Measurements from ENCODE around the gene RAD51C.

DNA sequence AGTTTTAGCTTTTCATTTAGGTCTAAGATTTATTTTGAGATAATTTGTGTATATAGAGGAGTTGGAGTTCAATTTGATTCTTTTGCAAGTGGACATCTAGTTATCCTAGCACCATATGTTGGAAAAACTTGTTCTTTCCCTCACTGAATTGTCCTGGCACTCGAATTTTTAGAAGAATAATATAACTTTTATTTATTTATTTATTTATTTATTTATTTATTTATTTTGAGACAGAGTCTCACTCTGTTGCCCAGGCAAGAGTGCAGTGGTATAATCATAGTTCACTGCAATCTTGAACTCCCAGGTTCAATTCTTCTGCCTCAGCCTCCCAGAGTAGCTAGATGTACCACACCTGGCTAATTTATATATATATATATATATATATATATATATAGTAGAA is 92.7 kb downstream of the RAD51C start:
- TF ChIP-seq, protein P1, sequence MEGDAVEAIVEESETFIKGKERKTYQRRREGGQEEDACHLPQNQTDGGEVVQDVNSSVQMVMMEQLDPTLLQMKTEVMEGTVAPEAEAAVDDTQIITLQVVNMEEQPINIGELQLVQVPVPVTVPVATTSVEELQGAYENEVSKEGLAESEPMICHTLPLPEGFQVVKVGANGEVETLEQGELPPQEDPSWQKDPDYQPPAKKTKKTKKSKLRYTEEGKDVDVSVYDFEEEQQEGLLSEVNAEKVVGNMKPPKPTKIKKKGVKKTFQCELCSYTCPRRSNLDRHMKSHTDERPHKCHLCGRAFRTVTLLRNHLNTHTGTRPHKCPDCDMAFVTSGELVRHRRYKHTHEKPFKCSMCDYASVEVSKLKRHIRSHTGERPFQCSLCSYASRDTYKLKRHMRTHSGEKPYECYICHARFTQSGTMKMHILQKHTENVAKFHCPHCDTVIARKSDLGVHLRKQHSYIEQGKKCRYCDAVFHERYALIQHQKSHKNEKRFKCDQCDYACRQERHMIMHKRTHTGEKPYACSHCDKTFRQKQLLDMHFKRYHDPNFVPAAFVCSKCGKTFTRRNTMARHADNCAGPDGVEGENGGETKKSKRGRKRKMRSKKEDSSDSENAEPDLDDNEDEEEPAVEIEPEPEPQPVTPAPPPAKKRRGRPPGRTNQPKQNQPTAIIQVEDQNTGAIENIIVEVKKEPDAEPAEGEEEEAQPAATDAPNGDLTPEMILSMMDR (IDR thresholded peaks at IDR 0.05): no peak
- no peak for TF ChIP-seq POLR2A (IDR thresholded peaks at IDR 0.05)

Measured in lower leg skin (tissue), 3 donors.